Osteoblast (primary cell): Measurements from ENCODE around the gene ADCY2. TPM values are rescaled to one million over a fixed set of nuclear protein-coding genes. Genes with fewer than 3 reads are reported as not detected.

Experiments used
- DNase-seq: peaks from one replicate; pipeline ENCODE4 v3.0.0; 2011; ENCODE audit warnings: low spot score, mixed read lengths; ENCODE audit not compliant: insufficient read length; ENCODE audit errors: missing footprints
- H2AFZ ChIP-seq: 2 replicates; pipeline ENCODE4 v1.6.0; 2011; ENCODE audit warnings: mild to moderate bottlenecking, low read length
- H3K27ac ChIP-seq: 2 replicates; pipeline ENCODE4 v1.5.1; 2011; ENCODE audit warnings: mild to moderate bottlenecking, low read depth, low read length, moderate library complexity
- H3K27me3 ChIP-seq: 2 replicates; pipeline ENCODE4 v1.6.0; 2012; ENCODE audit warnings: mild to moderate bottlenecking, control low read depth, inconsistent platforms, low read length, moderate library complexity; ENCODE audit not compliant: insufficient read depth
- H3K36me3 ChIP-seq: 2 replicates; pipeline ENCODE4 v1.5.1; 2011; ENCODE audit warnings: mild to moderate bottlenecking, low read length, control low read depth, moderate library complexity; ENCODE audit not compliant: insufficient read depth
- H3K4me1 ChIP-seq: 2 replicates; pipeline ENCODE4 v1.5.1; 2011; ENCODE audit warnings: mild to moderate bottlenecking, low read length, control low read depth, moderate library complexity; ENCODE audit not compliant: insufficient read depth
- H3K4me2 ChIP-seq: 2 replicates; pipeline ENCODE4 v1.6.0; 2011; ENCODE audit warnings: mild to moderate bottlenecking, low read length; ENCODE audit not compliant: insufficient read depth
- H3K4me3 ChIP-seq: fragments of 200-600 bp; sonication (generic); 3 replicates; pipeline ENCODE4 v1.5.1; 2012; ENCODE audit warnings: mild to moderate bottlenecking, low read length, inconsistent platforms; ENCODE audit not compliant: insufficient read depth
- H3K79me2 ChIP-seq: 2 replicates; pipeline ENCODE4 v1.6.0; 2012; ENCODE audit warnings: mild to moderate bottlenecking, low read length, control low read depth, inconsistent platforms; ENCODE audit not compliant: insufficient read depth
- H3K9me3 ChIP-seq: 2 replicates; pipeline ENCODE4 v1.5.1; 2011; ENCODE audit warnings: low read depth, low read length, control low read depth
- H4K20me1 ChIP-seq: 2 replicates; pipeline ENCODE4 v1.6.0; 2012; ENCODE audit warnings: mild to moderate bottlenecking, low read length, control low read depth; ENCODE audit not compliant: insufficient read depth
- CTCF ChIP-seq: IDR thresholded peaks from 2 replicates; pipeline ENCODE4 v1.5.1; 2011; ENCODE audit warnings: mild to moderate bottlenecking, low read depth, low read length, moderate library complexity; ENCODE audit errors: extremely low read depth
- total RNA-seq: library from RNA; depleted of rRNA; stranded (reverse); fragments of >200 nt; gene quantifications from 2 replicates; pipeline ENCODE4 v1.2.3, GENCODE V29; 2012

Gene ADCY2
- total RNA-seq, 1 donor: under 0.01 TPM

DNA sequence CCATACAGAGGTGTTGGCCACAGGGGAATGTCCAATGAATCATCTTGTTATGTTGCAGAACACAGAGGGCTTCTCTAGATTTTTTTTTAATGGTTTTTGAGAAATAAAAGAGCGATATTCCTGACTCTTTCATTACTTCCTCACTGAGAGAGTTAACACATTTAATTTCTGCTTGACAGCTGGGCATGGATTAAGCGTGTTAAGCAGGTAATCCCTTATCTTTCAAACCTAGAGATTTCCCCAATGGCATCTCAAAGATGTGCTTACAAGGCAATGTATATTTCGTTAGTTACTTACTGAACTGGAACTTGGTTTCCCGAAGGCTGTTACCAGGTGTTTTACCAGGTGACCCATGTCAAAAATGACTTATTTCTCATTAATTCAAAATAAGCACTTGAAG lies 21.8 kb upstream of the ADCY2 start:
- Histone ChIP-seq H3K4me2 (no peak overlapping the region), H3K79me2 (no peaks in the 10 kb centered on the region), H3K4me1 (no peaks in the 10 kb centered on the region), H2AFZ (no peak overlapping the region), H3K4me3 (no peak overlapping the region), H3K9me3 (no peaks in the 10 kb centered on the region), H4K20me1 (no peaks in the 10 kb centered on the region), H3K27me3 (no peaks in the 10 kb centered on the region), H3K36me3 (no peaks in the 10 kb centered on the region), H3K27ac (no peak overlapping the region)
- DNase-seq: no peak
- TF ChIP-seq CTCF: no peak

GRCh38 chr5:7375457-7375856 lies 20.5 kb upstream of the ADCY2 start:
- DNase-seq: no peak
- Histone ChIP-seq H3K27me3 (no peaks in the 10 kb centered on the region), H3K9me3 (no peaks in the 10 kb centered on the region), H3K4me2 (no peak overlapping the region), H3K4me1 (no peaks in the 10 kb centered on the region), H3K36me3 (no peaks in the 10 kb centered on the region), H4K20me1 (no peaks in the 10 kb centered on the region), H2AFZ (no peak overlapping the region), H3K4me3 (no peak overlapping the region), H3K79me2 (no peaks in the 10 kb centered on the region), H3K27ac (no peak overlapping the region)
- no peak for TF ChIP-seq CTCF

- no peaks in the 10 kb centered on the region for H4K20me1 ChIP-seq
- no peak for DNase-seq
- no peak overlapping the region for H2AFZ ChIP-seq
- H3K4me2 ChIP-seq: no peak overlapping the region
- no peaks in the 10 kb centered on the region for H3K79me2 ChIP-seq
- no peak overlapping the region for H3K27ac ChIP-seq
- no peak overlapping the region for H3K4me3 ChIP-seq
- H3K9me3 ChIP-seq: no peaks in the 10 kb centered on the region
- no peaks in the 10 kb centered on the region for H3K4me1 ChIP-seq
- TF ChIP-seq CTCF: no peak
- H3K27me3 ChIP-seq: no peaks in the 10 kb centered on the region
- H3K36me3 ChIP-seq: no peaks in the 10 kb centered on the region
Measured at GRCh38 chr5:7376871-7377270, 19.1 kb upstream of the ADCY2 start.

DNA sequence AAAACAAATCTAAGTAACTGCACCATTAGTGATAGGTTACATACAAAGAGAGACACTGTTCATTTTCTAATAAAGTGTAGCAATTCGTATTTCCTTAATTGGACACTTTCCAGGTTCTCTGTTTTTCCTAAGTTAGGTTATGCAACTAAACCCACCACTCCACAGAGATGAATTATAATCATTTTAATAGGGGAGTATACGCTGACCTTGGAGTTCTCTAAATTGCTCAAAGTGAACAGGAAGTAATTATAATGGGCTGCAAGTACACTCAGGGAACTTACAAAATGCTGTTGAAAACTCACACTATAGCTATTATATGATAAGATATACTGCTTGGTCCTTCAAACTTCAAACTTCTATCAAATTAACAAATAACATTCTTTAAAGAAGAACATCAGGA lies 18.2 kb upstream of the ADCY2 start:
- Histone ChIP-seq H3K36me3 (no peaks in the 10 kb centered on the region), H3K9me3 (no peaks in the 10 kb centered on the region), H4K20me1 (no peaks in the 10 kb centered on the region), H3K4me3 (no peak overlapping the region), H2AFZ (no peak overlapping the region), H3K27me3 (no peaks in the 10 kb centered on the region), H3K27ac (no peak overlapping the region), H3K79me2 (no peaks in the 10 kb centered on the region), H3K4me1 (no peaks in the 10 kb centered on the region), H3K4me2 (no peak overlapping the region)
- TF ChIP-seq CTCF: no peak
- DNase-seq: no peak
